Anterior cingulate cortex (tissue), 58 donors: ENCODE results near the gene GABRP.
"Not testable (repeated sequence)": the region's sequence is repeated elsewhere in the genome, so short reads cannot be mapped to it uniquely, and the experiment has no call there.

Source experiments
- DNase-seq, 58 donors: peaks; one replicate each; lab custom pipeline; 2025; lab: John Stamatoyannopoulos, UW

Gene GABRP

GRCh38 chr5:170753311-170753710 is 30.2 kb upstream of the GABRP start:
- DNase-seq: no peak

- DNase-seq: not testable (repeated sequence)
Observed at GRCh38 chr5:170754508-170754907, 29.0 kb upstream of the GABRP start.

GRCh38 chr5:170755679-170756456 is 27.7 kb upstream of the GABRP start:
- DNase-seq: no peak

- DNase-seq: no peak
Observed at GRCh38 chr5:170756691-170757090, 26.8 kb upstream of the GABRP start.

- DNase-seq: no peak
Observed at GRCh38 chr5:170757182-170757601, 26.3 kb upstream of the GABRP start.

- DNase-seq: no peak
Observed at GRCh38 chr5:170757669-170758068, 25.9 kb upstream of the GABRP start.

- DNase-seq: no peak
Observed at GRCh38 chr5:170758481-170758880, 25.0 kb upstream of the GABRP start.

GRCh38 chr5:170760113-170760512 is 23.4 kb upstream of the GABRP start:
- no peak for DNase-seq

GRCh38 chr5:170761048-170761707 is 22.3 kb upstream of the GABRP start:
- no peak for DNase-seq

- DNase-seq: no peak
Observed at GRCh38 chr5:170761708-170762066, 21.8 kb upstream of the GABRP start.

GRCh38 chr5:170762298-170762697 is 21.2 kb upstream of the GABRP start:
- not testable (repeated sequence) for DNase-seq

- not testable (repeated sequence) for DNase-seq
Observed at GRCh38 chr5:170765868-170766267, 17.7 kb upstream of the GABRP start.

GRCh38 chr5:170769246-170769645 is 14.3 kb upstream of the GABRP start:
- peak in 17 of 58 donors; percentile 2 to 43 (median 19) for DNase-seq

GRCh38 chr5:170769898-170770416 is 13.6 kb upstream of the GABRP start:
- no peak for DNase-seq

GRCh38 chr5:170771496-170771895 is 12.0 kb upstream of the GABRP start:
- DNase-seq: no peak

- DNase-seq: no peak
Observed at GRCh38 chr5:170773024-170773985, 10.2 kb upstream of the GABRP start.

- no peak for DNase-seq
Observed at GRCh38 chr5:170774831-170775230, 8.7 kb upstream of the GABRP start.

GRCh38 chr5:170781946-170782345 is 1.6 kb upstream of the GABRP start:
- no peak for DNase-seq

GRCh38 chr5:170782438-170782837 is 1.1 kb upstream of the GABRP start:
- DNase-seq: peak in 1 of 58 donors; percentile 26

GRCh38 chr5:170785416-170785815 is 1.9 kb downstream of the GABRP start:
- DNase-seq: no peak

- DNase-seq: no peak
Observed at GRCh38 chr5:170787216-170787615, 3.7 kb downstream of the GABRP start.
